H1 (cell line): Measurements from ENCODE around the gene CNIH3. TPM values are rescaled to one million over a fixed set of nuclear protein-coding genes. Genes with fewer than 3 reads are reported as not detected.

Source experiments
- CTCF ChIA-PET: fragments of 300-600 bp; sonication (Branson Sonifier 250); formaldehyde crosslinking; loops from one replicate; lab custom pipeline; 2021; ENCODE audit not compliant: partially characterized antibody; lab: Charles Lee
- POLR2A ChIA-PET: fragments of 300-600 bp; sonication (Branson Sonifier 250); formaldehyde crosslinking; loops from one replicate; lab custom pipeline; 2021; ENCODE audit warnings: inconsistent platforms; ENCODE audit not compliant: partially characterized antibody; lab: Charles Lee
- DNase-seq, 2 experiments: peaks; one replicate each; pipeline versions ENCODE4 v3.0.0 to v3.0.0-alpha.2; 2010 to 2022; ENCODE audit warnings: low spot score in 2 of 2, low read depth in 1 of 2, mixed read lengths in 1 of 2
- FAIRE-seq: peaks from 2 replicates; lab custom pipeline; 2011; peaks lifted over from hg19 to GRCh38; lab: Jason Lieb, UNC
- H2AFZ ChIP-seq: 2 replicates; pipeline ENCODE4 v1.8.1; 2012; ENCODE audit warnings: low read length, inconsistent platforms
- H2AK5ac ChIP-seq: 2 replicates; pipeline ENCODE4 v1.6.1; 2013; ENCODE audit warnings: low read depth, low read length
- H2BK120ac ChIP-seq: replicated peaks from 2 replicates; pipeline ENCODE3; 2013; ENCODE audit warnings: low read depth, low read length, inconsistent platforms
- H2BK12ac ChIP-seq: 2 replicates; pipeline ENCODE4 v1.6.1; 2013; ENCODE audit warnings: low read depth, low read length
- H2BK15ac ChIP-seq: 2 replicates; pipeline ENCODE4 v1.6.1; 2013; ENCODE audit warnings: low read length
- H2BK20ac ChIP-seq: 2 replicates; pipeline ENCODE4 v1.6.1; 2013; ENCODE audit warnings: low read length
- H2BK5ac ChIP-seq: 2 replicates; pipeline ENCODE4 v1.6.1; 2013; ENCODE audit warnings: low read depth, low read length
- H3K14ac ChIP-seq: 2 replicates; pipeline ENCODE4 v1.6.1; 2013; ENCODE audit warnings: inconsistent platforms; ENCODE audit not compliant: insufficient read length
- H3K18ac ChIP-seq: 2 replicates; pipeline ENCODE4 v1.6.1; 2013; ENCODE audit warnings: low read length; ENCODE audit errors: extremely low read depth
- H3K23ac ChIP-seq: 2 replicates; pipeline ENCODE4 v1.6.1; 2013; ENCODE audit warnings: inconsistent platforms; ENCODE audit not compliant: insufficient read length
- H3K23me2 ChIP-seq: 2 replicates; pipeline ENCODE4 v1.6.1; 2013; ENCODE audit warnings: low read depth, low read length
- H3K27ac ChIP-seq: 2 replicates; pipeline ENCODE4 v1.6.1; 2011; ENCODE audit warnings: low read depth, low read length, inconsistent platforms
- H3K27me3 ChIP-seq, 4 experiments: replicated peaks in 1 of 4; 1 replicate in 1 of 4; 2 replicates in 3 of 4; pipeline versions ENCODE4 v1.6.1 to v1.8.1; 2011 to 2013; ENCODE audit warnings: low read length in 3 of 4, mild to moderate bottlenecking in 3 of 4, inconsistent platforms in 2 of 4, mixed read lengths in 2 of 4, moderate library complexity in 1 of 4; ENCODE audit not compliant: control insufficient read depth in 3 of 4, insufficient read depth in 3 of 4; ENCODE audit errors: extremely low read depth in 1 of 4
- H3K36me3 ChIP-seq, 4 experiments: 2 replicates each; pipeline versions ENCODE4 v1.6.1 to v1.8.1; 2011 to 2013; ENCODE audit warnings: mild to moderate bottlenecking in 4 of 4, low read length in 3 of 4, moderate library complexity in 2 of 4, control low read depth in 1 of 4, inconsistent platforms in 1 of 4; ENCODE audit not compliant: insufficient read depth in 4 of 4, control insufficient read depth in 2 of 4
- H3K4ac ChIP-seq: replicated peaks from 2 replicates; pipeline ENCODE3; 2013; ENCODE audit warnings: low read length, low read depth, mixed read lengths, inconsistent platforms; ENCODE audit not compliant: insufficient read length
- H3K4me1 ChIP-seq, 4 experiments: replicated peaks in 1 of 4; 1 replicate in 1 of 4; 2 replicates in 3 of 4; pipeline versions ENCODE4 v1.6.1 to v1.8.1; 2011 to 2013; ENCODE audit warnings: low read length in 3 of 4, inconsistent platforms in 2 of 4, mixed read lengths in 1 of 4; ENCODE audit not compliant: insufficient read depth in 4 of 4, control insufficient read depth in 3 of 4
- H3K4me2 ChIP-seq, 2 experiments: 2 replicates each; pipeline versions ENCODE4 v1.6.1 to v1.8.1; 2011 to 2013; ENCODE audit warnings: low read depth in 2 of 2, low read length in 2 of 2, control low read depth in 1 of 2, inconsistent platforms in 1 of 2, mild to moderate bottlenecking in 1 of 2; ENCODE audit not compliant: insufficient read depth in 1 of 2
- H3K4me3 ChIP-seq, 4 experiments: fragments of 200-600, 300-600 bp in 1 of 4; sonication (generic), shearing (Covaris generic), sonication (Bioruptor Twin) in 1 of 4; 2 replicates each; pipeline versions ENCODE4 v1.5.1 to v1.8.1; 2011 to 2016; ENCODE audit warnings: low read length in 4 of 4, low read depth in 3 of 4, control low read depth in 2 of 4, inconsistent platforms in 2 of 4, mild to moderate bottlenecking in 2 of 4, mixed read lengths in 1 of 4, moderate library complexity in 1 of 4; ENCODE audit not compliant: insufficient read depth in 2 of 4; ENCODE audit errors: extremely low read depth in 1 of 4
- H3K56ac ChIP-seq: replicated peaks from 2 replicates; pipeline ENCODE3; 2013; ENCODE audit warnings: low read depth, mild to moderate bottlenecking, mixed read lengths, low read length, inconsistent platforms; ENCODE audit not compliant: insufficient read length
- H3K79me1 ChIP-seq: 2 replicates; pipeline ENCODE4 v1.6.1; 2013; ENCODE audit warnings: low read depth, low read length, control low read depth
- H3K79me2 ChIP-seq, 2 experiments: 2 replicates each; pipeline versions ENCODE4 v1.6.1 to v1.8.1; 2012 to 2013; ENCODE audit warnings: low read length in 2 of 2, mild to moderate bottlenecking in 2 of 2, inconsistent platforms in 1 of 2; ENCODE audit not compliant: insufficient read depth in 2 of 2, control insufficient read depth in 1 of 2
- H3K9ac ChIP-seq, 4 experiments: replicated peaks in 1 of 4; 1 replicate in 1 of 4; 2 replicates in 3 of 4; pipeline versions ENCODE4 v1.6.1 to v1.8.1; 2011 to 2013; ENCODE audit warnings: low read depth in 3 of 4, low read length in 3 of 4, control low read depth in 2 of 4, mild to moderate bottlenecking in 2 of 4, moderate library complexity in 2 of 4, inconsistent platforms in 1 of 4; ENCODE audit errors: extremely low read depth in 1 of 4
- H3K9me3 ChIP-seq, 2 experiments: 2 replicates each; pipeline versions ENCODE4 v1.6.1 to v1.8.1; 2012 to 2013; ENCODE audit warnings: mild to moderate bottlenecking in 2 of 2, moderate library complexity in 2 of 2, control low read depth in 1 of 2, inconsistent platforms in 1 of 2, low read depth in 1 of 2, low read length in 1 of 2, mixed read lengths in 1 of 2; ENCODE audit not compliant: insufficient read depth in 2 of 2
- H4K20me1 ChIP-seq, 2 experiments: replicated peaks in 1 of 2; 2 replicates each; pipeline versions ENCODE3 to v1.8.1; 2011 to 2013; ENCODE audit warnings: inconsistent platforms in 2 of 2, low read length in 2 of 2, mild to moderate bottlenecking in 1 of 2; ENCODE audit not compliant: insufficient read depth in 2 of 2, control insufficient read depth in 1 of 2
- H4K5ac ChIP-seq: 2 replicates; pipeline ENCODE4 v1.6.1; 2013; ENCODE audit warnings: low read length, low read depth, mixed read lengths, inconsistent platforms; ENCODE audit not compliant: insufficient read length
- H4K8ac ChIP-seq: 2 replicates; pipeline ENCODE4 v1.8.0; 2013; ENCODE audit warnings: mild to moderate bottlenecking, moderate library complexity, low read length, inconsistent platforms; ENCODE audit not compliant: insufficient read depth; ENCODE audit errors: extremely low read depth
- H4K91ac ChIP-seq: replicated peaks from 2 replicates; pipeline ENCODE3; 2013; ENCODE audit warnings: low read length, mixed read lengths, inconsistent platforms; ENCODE audit not compliant: insufficient read length
- BRCA1 ChIP-seq: IDR thresholded peaks from 2 replicates; pipeline ENCODE4 v1.6.1; 2012; ENCODE audit warnings: low read depth, low read length, improper control_type of control experiment
- CBX5 ChIP-seq: fragments of 300-800, 300-1000 bp; sonication (generic); IDR thresholded peaks from 2 replicates; pipeline ENCODE4 v1.7.1; 2016; ENCODE audit warnings: antibody characterized with exemption, low read length, low read depth
- CEBPB ChIP-seq: IDR thresholded peaks from 2 replicates; pipeline ENCODE4 v1.6.1; 2012; ENCODE audit warnings: low read depth, low read length
- CTCF ChIP-seq, 3 experiments: IDR thresholded peaks; 1 replicate in 2 of 3; 2 replicates in 1 of 3; pipeline versions ENCODE4 v1.5.1 to v1.6.1; 2011; ENCODE audit warnings: low read length in 3 of 3, mild to moderate bottlenecking in 3 of 3, inconsistent platforms in 2 of 3, low read depth in 1 of 3, moderate library complexity in 1 of 3; ENCODE audit not compliant: insufficient read depth in 1 of 3; ENCODE audit errors: control extremely low read depth in 1 of 3
- GTF2F1 ChIP-seq: IDR thresholded peaks from 2 replicates; pipeline ENCODE4 v1.6.1; 2012; ENCODE audit warnings: low read depth, low read length, improper control_type of control experiment, borderline replicate concordance
- KDM4A ChIP-seq: IDR thresholded peaks from one replicate; pipeline ENCODE4 v1.7.1; 2012; ENCODE audit warnings: low read depth, mild to moderate bottlenecking, moderate library complexity, low read length, inconsistent platforms; ENCODE audit not compliant: severe bottlenecking
- POU5F1 ChIP-seq: IDR thresholded peaks from 2 replicates; pipeline ENCODE4 v1.6.1; 2011; ENCODE audit warnings: low read depth, mild to moderate bottlenecking, low read length, moderate library complexity
- RNF2 ChIP-seq: fragments of 200-900, 300-1000 bp; sonication (generic); IDR thresholded peaks from 2 replicates; pipeline ENCODE4 v1.7.1; 2016; ENCODE audit warnings: borderline replicate concordance, low read depth, mild to moderate bottlenecking, antibody characterized with exemption, low read length; ENCODE audit not compliant: poor library complexity, severe bottlenecking; ENCODE audit errors: missing control alignments
- TAF7 ChIP-seq: optimal IDR thresholded peaks from 2 replicates; pipeline ENCODE3; 2011; ENCODE audit warnings: low read depth, mild to moderate bottlenecking, inconsistent platforms, low read length, moderate library complexity, borderline replicate concordance
- TEAD4 ChIP-seq: IDR thresholded peaks from 2 replicates; pipeline ENCODE4 v1.6.1; 2012; ENCODE audit warnings: low read depth, low read length, inconsistent platforms, mixed read lengths
- WGBS, 2 experiments: shearing (Covaris generic) in 1 of 2; methylation state at CpG; one replicate each; pipeline versions ENCODE4 v1.1.6 to v1.1.7; 2013 to 2015; ENCODE audit warnings: low lambda C conversion rate in 2 of 2, mixed read lengths in 2 of 2, inconsistent platforms in 1 of 2, low coverage in 1 of 2, missing lambda C conversion rate in 1 of 2; ENCODE audit not compliant: insufficient replicate concordance in 2 of 2, insufficient coverage in 1 of 2, insufficient read length in 1 of 2; ENCODE audit errors: extremely low coverage in 1 of 2, missing lambda C conversion rate in 1 of 2; 5-methylcytosine and 5-hydroxymethylcytosine counted together
- polyA plus RNA-seq, 7 experiments: library from polyadenylated mRNA; depleted of rRNA in 3 of 7; stranded (reverse) in 5 of 7; unstranded in 2 of 7; fragments of >200 nt in 5 of 7; fragments of 200-250 nt in 2 of 7; gene quantifications; 1 replicate in 5 of 7; 2 replicates in 1 of 7; 4 replicates in 1 of 7; pipeline versions ENCODE4 v1.2.1 to v1.2.3, GENCODE V29; 2011 to 2013; ENCODE audit warnings: missing spikeins in 2 of 7, mixed read lengths in 2 of 7
- total RNA-seq: library from RNA; stranded (reverse); fragmentation: NEBNext Ultra II Directional; extraction: Animal tissue kit (Norgen Biotek cat#: 25700); gene quantifications from 2 replicates; pipeline ENCODE4 v1.2.1, GENCODE V29; 2021

Gene CNIH3
- total and polyA plus RNA-seq, 2 of the 8 experiments (the other 6 are each of a cell fraction or from before 2014, with no cell fraction given): 3.7 to 5.6 TPM

- no peak overlapping the region for H3K9ac ChIP-seq
- 0 out of 2 replicates have a peak overlapping the region, but pooled peaks have one; percentile 61 for H2BK15ac ChIP-seq
- H2BK20ac ChIP-seq: no peak overlapping the region
- no peak overlapping the region for H2BK120ac ChIP-seq
- H3K27me3 ChIP-seq: no peaks in the 10 kb centered on the region
- H3K36me3 ChIP-seq: no peaks in the 10 kb centered on the region
- H3K56ac ChIP-seq: no peak overlapping the region
- no peak overlapping the region for H4K5ac ChIP-seq
- no peaks in the 10 kb centered on the region for H3K9me3 ChIP-seq
- H3K4me2 ChIP-seq: no peak overlapping the region
- ChIA-PET CTCF (interaction anchor here (0.9 to 12.3 kb wide), 14 partner anchors 6 to 283 kb away, joined by 3 to 144 read pairs (median 8); no protein-coding TSS in a partner anchor), POLR2A (interaction anchor here (1.0 kb wide), 1 partner anchor 63 kb away, joined by 3 read pairs; no protein-coding TSS in a partner anchor)
- H3K18ac ChIP-seq: no peak overlapping the region
- H2AFZ ChIP-seq: no peak overlapping the region
- H3K79me1 ChIP-seq: no peaks in the 10 kb centered on the region
- H3K14ac ChIP-seq: no peak overlapping the region
- no peak overlapping the region for H4K91ac ChIP-seq
- no peak overlapping the region for H3K23ac ChIP-seq
- H3K4ac ChIP-seq: no peak overlapping the region
- FAIRE-seq (no peak), DNase-seq (no peak)
- H3K79me2 ChIP-seq: no peaks in the 10 kb centered on the region
- H4K20me1 ChIP-seq: no peaks in the 10 kb centered on the region
- no peaks in the 10 kb centered on the region; a peak in 1 of 7 replicates for H3K4me1 ChIP-seq
- no peak overlapping the region for H3K4me3 ChIP-seq
- no peak overlapping the region for H2AK5ac ChIP-seq
- no peaks in the 10 kb centered on the region for H3K23me2 ChIP-seq
- H2BK12ac ChIP-seq: peak overlapping the region; percentile 23; the same call in 1 of the 2 replicates
- H3K27ac ChIP-seq: no peak overlapping the region
- no peak overlapping the region for H4K8ac ChIP-seq
- WGBS, 2 experiments: 93% methylated on average over 6 of the region's 6 CpGs; no CpG with 5 or more reads in 1 of the 2 experiments
- H2BK5ac ChIP-seq: no peak overlapping the region
- TF ChIP-seq POU5F1 (no peak), TAF7 (no peak), TEAD4 (no peak), GTF2F1 (no peak), BRCA1 (no peak), KDM4A (no peak), CBX5 (no peak), CTCF (IDR thresholded peaks at IDR 0.05; ENCODE audit: control extremely low read depth in 1 of 3, insufficient read depth in 1 of 3, low read depth in 1 of 3, low read length in 3 of 3) (no peak), CEBPB (no peak), RNF2 (no peak)
Measured at GRCh38 chr1:224640018-224640417, 23.9 kb downstream of the CNIH3 start.
